GM18868 (cell line): ENCODE results near the gene CHN1.
A peak's percentile ranks its signal among the peaks of the same experiment; 100 is the strongest.

Experiments used
- ATAC-seq: cut with Tn5 transposase; IDR thresholded peaks from one replicate; pipeline ENCODE4 v1.9.1; 2021; ENCODE audit warnings: mild to moderate bottlenecking, moderate library complexity; ENCODE audit not compliant: unreplicated experiment

CHN1 gene

DNA sequence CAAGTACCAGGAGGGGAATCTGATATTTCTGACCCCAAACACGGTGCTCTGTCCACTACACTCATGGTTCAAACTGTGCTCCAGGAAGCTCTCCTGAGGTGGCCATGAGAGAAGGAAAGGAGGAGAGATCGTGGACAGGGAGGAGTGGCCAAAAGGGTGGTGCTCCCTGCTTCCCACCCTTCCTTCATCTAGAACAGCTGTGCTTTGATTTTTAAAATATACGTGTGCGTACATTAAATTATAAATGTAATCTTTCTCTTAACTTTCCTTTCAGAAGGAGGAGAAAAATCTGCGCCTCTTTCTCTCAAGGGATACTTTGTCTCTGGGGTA, 232.7 kb downstream of the CHN1 start:
- ATAC-seq: no peak

DNA sequence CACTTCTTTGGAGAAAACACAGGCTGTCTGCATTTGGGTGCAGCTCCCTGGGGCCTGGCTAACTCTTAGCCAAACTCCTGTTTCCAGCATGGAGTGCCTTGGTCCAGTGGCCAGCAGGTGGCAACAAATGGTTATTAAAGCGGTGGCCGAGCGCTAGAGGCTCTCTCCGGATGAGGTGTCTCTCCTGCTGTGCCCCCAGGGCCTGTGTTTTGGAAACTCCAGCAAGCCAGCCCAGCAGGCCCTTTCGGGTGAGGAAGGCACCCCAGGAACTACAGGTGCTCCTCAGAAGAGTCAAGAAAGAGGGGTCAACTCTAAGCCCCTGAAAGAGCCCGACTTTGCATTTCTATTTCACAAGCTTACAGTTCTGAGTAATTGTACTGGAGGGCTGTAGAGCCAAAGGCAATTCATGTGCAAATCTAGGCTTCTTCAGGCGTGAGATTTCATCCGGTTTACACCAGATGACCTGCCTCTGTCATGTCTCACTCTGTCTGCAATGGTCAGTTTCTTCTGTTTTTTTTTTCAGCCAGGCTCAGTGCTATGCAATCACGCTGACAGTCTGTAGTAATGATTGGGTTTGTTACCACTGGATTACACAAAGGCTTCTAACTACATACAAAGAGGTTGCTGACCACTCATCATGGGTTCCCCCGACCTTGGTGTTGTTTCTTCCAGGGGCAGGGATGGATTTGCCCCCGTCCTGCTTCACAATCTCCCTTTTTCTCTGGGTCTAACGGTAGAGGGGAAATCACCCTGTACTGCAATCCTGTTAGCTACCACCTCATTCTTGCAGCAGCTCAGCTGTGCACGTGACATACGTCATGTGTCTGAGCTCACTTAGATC, 233.3 kb downstream of the CHN1 start:
- peak; percentile 72 for ATAC-seq

DNA sequence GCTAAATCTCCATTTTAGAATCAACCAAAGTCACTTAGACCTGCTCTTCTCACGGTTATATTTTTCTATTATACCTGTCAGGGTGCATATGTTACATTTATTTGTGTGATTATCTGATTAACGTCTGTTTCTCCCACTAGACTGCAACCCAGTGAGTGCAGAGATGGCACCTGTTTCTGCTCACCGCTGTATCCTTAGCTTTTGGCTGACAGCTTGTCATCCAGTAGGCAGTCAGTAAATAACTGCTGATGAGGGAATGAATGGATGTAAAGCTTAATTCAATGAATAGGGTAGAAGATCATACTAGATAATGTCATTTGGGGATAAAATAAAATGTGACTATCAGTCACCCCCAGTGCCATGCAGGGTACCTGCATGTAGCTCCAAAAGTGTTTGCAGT, 234.0 kb downstream of the CHN1 start:
- no peak for ATAC-seq

DNA sequence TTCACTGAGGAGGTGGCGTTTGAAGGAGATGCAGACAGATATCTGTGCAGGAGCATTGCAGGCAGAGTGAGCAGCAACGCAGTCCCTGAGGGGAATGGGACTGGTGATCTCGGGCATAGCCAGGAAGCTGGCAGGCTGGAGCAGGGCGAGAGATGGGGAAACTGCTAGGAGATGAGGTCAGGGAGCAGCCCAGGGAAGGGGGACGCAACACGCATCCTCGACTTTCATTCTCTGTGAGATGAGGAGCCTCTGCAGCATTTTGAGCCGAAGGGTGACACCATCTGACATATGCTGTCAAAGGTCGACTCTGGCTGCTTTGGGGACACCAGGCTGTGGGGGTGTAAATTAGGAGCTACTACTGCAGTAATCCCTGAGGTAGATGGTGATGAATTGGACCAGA, 236.6 kb downstream of the CHN1 start:
- no peak for ATAC-seq

DNA sequence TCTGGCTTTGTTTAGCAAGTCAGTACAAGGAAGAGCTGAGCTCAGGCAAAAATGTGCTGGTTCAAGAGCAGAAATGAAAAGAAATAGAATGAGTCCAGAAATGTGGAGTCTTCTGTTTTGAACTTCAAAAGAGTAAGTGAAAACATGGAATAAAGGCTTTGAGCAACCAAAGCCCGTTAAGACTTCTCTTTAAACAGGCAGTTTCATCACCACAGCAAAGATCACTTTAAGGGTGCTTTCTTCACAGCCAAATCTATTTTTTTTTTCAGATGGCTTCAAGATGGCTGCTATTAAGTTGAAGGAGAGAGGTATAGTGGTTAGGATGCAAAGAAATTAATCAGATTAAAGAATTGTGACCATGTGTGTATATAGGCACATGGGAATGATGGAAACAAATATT, 238.9 kb downstream of the CHN1 start:
- no peak for ATAC-seq

DNA sequence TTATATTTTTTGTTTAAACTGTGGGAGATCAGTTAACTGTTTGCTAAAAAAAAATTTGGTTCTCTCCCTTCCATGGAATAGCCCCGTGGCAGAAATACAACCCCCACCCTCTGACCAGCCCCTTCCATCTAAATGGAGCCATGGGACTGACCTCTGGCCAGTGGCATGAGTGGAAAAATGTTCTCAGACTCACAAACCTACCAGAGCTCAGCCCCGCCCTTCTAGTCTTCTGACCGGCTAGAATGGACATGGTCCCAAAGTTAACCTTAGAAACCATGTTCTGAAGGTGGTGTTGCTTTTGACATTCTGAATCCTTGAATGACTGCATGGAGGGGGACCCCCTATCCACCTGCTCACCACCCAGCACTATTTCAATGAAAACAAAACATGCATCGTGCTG, 239.6 kb downstream of the CHN1 start:
- ATAC-seq: no peak

DNA sequence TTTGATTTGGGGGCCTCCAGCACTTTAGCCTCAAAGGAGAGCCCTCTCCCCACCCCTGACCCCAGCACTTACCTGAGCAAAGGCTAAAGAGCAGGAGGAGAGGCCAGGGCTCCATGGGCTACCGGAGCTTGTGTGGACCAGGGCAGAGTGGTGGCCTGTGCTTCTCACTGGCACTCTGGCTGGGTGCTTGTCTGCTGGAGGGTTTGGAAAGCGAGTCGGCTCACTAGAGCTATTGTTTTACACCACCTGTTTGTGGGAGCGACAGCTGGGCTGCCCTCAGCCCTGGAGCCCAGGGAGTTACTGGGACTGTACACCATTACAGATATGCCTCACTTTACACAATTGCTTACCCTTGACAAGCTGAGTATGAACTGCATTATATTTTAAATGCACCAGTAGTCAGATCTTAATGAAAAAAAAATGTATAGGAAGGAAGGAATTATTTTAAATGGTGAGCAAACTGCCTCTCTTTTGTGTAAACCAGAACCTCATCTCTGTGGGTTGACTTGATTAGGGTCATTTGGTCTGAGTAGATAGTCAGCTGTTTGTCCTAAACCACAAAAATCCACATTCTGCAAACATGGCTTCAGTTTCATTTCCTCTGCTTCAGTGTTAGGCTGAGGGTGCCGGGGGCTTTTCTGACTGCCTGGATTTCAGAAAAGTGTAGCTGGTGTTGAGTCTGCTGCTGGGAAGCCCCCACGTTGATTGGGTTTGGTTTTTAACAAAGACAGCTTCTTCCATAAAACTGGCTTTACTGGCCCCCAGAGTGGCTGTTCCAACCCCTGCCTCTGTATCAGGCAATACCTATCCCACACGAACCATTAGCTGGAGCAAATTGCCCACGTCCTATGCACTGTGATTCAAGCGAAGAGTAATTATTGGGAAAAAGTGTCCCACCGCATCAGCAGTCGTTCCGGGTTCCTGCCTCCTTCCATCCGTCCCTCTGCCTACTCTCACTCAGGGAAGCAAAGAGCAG, 240.6 kb downstream of the CHN1 start, which contains the start of gene CHRNA1:
Gene CHRNA1, minus strand, starts transcription at position 193 of the 976 bp plus-strand sequence. Its CDS starts 78 bp downstream, at position 115.
- peak; percentile 95 for ATAC-seq

DNA sequence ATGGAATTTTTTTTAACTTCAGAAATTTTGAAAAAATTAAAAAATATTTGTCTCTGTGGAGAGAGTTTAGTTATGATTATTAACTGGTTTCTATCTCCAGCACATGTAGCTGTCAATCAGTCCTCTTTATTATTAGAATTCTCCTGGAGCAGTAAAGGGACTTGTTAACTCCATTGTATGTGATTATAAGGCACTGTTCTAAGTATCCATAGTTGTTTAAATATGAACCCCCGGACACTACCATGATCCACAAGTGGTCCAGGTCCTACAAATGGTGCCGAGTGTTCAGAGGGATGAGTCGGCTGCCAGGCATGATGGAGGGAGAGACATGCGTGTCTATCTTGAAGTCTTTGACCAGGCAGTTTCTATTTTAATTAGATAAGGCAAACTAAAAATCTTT, 241.4 kb downstream of the CHN1 start:
- no peak for ATAC-seq

DNA sequence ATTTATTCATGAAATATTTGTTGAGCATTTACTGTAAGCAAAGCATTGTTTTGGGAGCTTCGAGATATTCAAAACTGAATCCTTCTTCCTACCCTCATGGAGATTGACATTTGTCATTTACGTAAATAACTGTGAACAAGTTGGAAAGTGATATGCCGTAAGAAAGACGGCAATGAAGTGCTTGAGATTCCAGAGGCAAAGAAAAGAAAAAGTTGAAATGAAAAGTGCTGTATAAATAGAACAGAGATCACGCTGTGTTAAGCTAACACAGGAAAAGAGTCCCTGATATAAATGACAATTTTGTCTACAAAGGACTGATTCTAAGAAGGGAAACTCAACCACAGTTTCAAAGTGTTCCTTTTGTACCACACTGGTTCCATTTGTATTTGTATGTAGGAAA, 242.7 kb downstream of the CHN1 start:
- ATAC-seq: no peak

DNA sequence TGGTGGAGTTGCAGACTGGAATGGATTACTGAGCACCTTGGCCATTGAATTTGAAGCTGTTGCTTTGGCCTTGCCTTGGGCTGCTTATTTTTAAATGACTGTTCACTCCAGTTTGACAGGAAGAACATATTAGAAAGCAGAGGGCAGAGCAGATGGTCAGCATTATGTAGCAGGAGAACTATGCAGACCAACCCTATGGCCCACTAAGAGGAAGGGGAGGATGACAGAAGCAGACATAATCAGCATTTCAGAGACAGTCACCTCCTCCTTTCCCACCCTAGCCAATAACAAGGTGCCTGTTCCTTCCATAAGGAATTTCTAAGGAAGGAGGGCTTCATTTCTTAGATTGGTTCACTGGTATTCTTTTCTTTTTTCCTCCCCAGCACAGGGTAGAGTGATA, 243.3 kb downstream of the CHN1 start:
- no peak for ATAC-seq

DNA sequence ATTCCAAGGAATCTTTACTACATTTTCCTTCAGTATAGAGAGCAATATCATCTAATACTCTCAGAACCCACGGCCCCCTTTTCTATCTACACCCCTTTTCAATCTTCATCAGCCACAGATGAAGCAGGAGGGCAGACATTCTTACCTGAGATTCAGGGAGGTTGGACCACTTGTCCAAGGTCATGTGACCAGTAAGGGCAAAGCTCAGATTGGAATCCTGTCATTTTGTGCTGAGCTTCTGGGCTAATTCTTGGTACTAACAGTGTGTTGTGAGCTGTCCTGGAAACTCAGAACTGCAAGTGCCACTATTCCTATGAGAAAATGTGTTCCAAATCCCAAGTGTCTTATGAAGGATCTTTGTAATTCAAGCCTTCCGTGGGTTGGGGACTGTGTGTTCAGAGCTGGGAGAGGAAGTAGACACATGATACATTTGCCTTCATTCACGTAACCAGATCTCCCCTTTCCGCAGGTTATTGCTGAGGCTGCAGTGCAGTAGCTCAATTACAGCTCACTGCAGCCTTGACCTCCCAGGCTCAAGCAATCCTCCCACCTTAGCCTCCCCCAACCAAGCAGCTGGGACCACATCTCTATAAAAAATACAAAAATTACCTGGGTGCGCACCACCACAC, 244.2 kb downstream of the CHN1 start:
- no peak for ATAC-seq

DNA sequence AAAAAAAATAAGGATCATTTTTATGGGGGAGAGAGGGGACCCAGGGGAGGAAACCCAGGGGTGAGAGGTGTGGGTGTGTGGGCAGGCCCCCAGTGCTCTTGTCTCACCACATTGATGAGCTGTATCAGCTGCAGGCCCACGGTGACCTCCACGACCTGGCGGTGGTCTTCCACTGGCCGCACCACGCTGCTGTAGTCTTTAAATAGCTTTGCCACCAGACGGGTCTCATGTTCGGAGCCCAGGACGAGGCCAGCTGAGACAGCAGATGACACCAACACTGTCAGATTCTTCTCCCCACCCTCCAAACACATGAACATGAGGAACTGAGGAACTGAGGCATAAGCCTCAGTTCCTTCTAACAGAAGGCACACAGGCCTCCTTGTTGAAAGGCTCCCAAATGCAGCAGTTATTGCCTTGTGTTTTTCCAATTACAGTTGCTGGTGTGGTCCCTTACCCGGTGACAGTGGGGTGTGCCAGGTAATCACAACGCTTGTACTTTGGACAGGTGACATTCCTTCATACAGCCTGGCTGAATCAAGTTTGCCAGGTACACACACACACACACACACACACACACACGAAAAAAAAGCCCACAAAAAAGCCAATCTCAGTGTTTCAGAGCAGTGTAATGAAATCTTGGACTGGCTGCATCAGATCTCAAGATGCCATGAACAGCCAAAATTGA, 245.7 kb downstream of the CHN1 start:
- ATAC-seq: no peak

DNA sequence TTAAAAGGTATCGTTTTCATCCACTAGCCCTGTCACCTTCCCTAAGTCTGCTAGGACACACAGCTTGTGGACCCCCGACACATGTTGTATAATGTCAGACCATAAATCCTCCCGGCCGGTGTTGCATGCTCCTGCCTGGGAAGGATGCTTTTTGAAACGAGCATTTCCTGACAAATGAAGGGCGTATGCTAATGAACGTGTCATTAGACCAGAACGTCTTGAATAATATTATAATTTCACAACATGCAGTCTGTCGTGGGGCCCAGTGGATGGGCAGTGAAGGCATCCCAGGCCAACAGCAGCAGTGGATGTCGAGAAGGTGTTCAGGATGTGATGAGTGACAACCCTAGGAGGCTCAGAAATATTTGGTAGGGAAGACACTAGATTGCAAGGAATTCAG, 248.4 kb downstream of the CHN1 start:
- ATAC-seq: no peak

DNA sequence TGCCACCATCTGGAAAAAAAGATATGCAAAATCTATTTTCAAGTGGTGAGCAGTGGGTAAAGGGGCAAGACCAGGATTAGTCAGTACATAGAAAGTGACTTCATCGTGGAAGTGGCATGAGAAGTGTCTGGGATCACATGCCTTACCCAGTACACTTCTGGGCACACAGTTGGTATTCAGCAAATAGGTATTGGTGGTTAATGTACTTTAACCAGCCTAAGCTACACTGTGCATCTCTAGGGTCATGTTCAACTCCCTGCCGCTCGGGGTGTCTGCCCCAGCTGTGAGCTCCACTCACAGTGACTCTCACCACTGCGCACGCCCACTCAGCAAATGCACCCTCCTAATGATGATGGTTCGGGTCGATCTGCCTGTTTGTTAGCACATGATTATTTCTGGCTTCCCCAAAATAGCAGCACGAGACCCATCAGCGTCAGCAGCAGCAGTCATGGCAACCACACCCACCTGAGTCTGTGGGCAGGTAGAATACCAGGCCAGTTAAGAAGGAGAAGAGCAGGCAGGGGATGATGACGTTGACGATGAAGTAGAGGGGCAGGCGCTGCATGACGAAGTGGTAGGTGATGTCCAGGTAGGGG, 252.0 kb downstream of the CHN1 start:
- ATAC-seq: peak; percentile 38

DNA sequence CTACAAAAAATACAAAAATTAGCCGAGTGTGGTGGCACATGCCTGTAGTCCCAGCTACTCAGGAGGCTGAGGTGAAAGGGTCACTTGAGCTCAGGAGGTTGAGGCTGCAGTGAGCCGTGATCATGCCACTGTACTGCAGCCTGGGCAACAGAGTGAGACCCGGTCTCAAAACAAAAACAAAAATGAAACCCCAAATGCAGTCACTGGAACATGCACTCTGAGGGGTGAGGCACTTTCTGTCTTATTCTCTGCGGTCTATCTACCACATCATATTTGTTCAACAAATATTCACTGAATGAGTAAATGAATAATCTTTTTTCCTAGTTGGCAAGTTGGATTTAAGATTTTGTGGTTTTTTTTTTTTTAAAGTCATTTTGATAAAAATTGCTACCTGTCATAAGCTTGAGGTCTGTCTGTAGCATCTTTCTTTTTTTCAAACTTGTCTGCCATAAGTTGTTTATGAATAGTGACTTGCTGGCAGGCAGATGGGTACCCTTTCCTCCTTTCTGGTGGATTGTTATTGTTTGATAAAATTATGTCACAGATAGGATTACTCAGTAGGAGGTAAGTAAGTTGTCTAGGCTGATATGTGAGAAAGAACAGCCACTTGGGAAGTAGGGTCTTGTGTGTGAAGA, 252.7 kb downstream of the CHN1 start:
- ATAC-seq: peak; percentile 85

DNA sequence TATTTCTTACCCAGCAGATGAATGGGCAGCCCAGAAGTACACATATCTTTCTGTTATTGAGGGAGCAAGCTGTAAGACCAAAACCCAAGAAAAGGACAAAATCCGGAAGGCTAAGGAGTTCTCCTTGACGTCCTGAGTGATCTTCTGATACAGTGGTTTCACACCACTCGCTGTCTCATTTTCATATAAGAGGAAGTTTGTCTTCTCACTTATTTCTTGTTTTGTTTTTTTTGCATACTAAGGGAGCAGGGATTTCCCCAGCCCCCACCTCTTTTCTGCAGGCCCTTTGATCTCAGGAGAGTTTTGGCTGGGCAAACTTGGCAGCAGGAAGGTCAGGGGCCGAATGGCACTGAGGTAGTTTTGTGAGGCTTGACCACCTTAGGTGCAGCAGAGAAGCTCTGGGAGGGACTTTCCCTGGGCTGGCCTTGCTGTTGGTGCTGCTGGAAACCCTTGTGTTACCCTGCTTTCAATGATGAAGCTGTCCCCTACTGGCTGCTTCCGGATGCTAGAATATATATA, 254.2 kb downstream of the CHN1 start:
- peak; percentile 34 for ATAC-seq

DNA sequence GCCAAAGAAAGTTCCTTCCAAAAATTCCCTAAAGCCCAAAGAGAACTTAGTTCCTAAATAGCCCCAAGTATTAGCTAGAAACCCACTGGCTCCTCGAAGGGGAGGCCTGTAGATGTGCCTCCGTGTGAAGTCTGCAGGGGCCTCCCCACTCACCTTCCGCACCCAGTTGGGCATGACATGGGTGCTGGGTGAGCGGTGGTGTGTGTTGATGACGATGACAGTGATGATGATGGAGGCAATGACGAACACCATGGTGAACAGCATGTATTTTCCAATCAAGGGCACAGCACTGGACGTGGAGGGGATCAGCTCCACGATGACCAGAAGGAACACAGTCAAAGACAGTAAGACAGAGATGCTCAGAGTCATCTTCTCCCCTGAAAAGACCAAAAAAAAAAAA, 255.4 kb downstream of the CHN1 start:
- no peak for ATAC-seq

DNA sequence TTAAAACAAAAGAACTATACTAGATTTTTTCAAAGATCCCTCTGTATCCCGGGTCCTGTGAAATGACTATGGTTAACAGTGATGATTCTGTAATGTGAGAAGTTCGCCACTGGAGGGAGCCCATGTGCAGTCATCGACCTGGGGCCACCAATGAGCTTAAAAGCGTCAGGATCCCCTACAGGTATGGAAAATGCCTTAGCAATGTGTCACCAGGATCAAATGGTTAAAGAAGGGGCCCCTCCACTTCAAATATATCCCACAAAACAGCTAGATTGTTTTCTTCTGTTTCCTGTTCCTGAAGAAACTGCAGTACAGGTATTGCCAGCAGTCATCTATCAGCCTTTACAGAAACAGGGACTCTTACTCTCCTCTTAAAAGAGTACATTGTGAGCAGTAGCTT, 256.2 kb downstream of the CHN1 start:
- ATAC-seq: peak; percentile 25
